CD4-positive, alpha-beta memory T cell (primary cell): ENCODE data around the gene IRS1. TPM values are rescaled to one million over a fixed set of nuclear protein-coding genes. Genes with fewer than 3 reads are reported as not detected.

ENCODE experiments used
- CTCF ChIA-PET: fragments of 350-600 bp; sonication (Branson Sonifier 250); formaldehyde crosslinking; loops from one replicate; lab custom pipeline; 2021; ENCODE audit warnings: inconsistent platforms; ENCODE audit not compliant: partially characterized antibody; lab: Charles Lee
- POLR2A ChIA-PET: fragments of 350-600 bp; sonication (Branson Sonifier 250); formaldehyde crosslinking; loops from one replicate; lab custom pipeline; 2021; ENCODE audit not compliant: partially characterized antibody; lab: Charles Lee
- DNase-seq, 5 donors: peaks; one replicate each; pipeline versions ENCODE4 v3.0.0 to v3.0.0-alpha.2; 2020 to 2022; ENCODE audit warnings: mixed read lengths in 1 of 5
- H3K27ac ChIP-seq: one replicate; pipeline ENCODE4 v1.7.0; 2013; ENCODE audit warnings: low read depth, low read length
- H3K27me3 ChIP-seq: 2 replicates; pipeline ENCODE4 v1.7.0; 2013; ENCODE audit warnings: mild to moderate bottlenecking, low read length, moderate library complexity; ENCODE audit not compliant: insufficient read depth
- H3K36me3 ChIP-seq: 2 replicates; pipeline ENCODE4 v1.7.0; 2013; ENCODE audit warnings: mild to moderate bottlenecking, low read length, moderate library complexity; ENCODE audit not compliant: insufficient read depth
- H3K4me1 ChIP-seq: 2 replicates; pipeline ENCODE4 v1.7.0; 2013; ENCODE audit warnings: mild to moderate bottlenecking, low read length, moderate library complexity; ENCODE audit not compliant: insufficient read depth
- H3K4me3 ChIP-seq, 2 donors: one replicate each; pipeline ENCODE4 v1.7.0; 2013; ENCODE audit warnings: low read length in 2 of 2, mild to moderate bottlenecking in 1 of 2
- H3K9me3 ChIP-seq, 2 donors: one replicate each; pipeline ENCODE4 v1.7.0; 2013; ENCODE audit warnings: low read length in 2 of 2, control low read depth in 1 of 2; ENCODE audit not compliant: control insufficient read depth in 1 of 2
- H3K27ac Mint-ChIP-seq, 7 donors: one replicate each; pipeline ENCODE4 v1.8.0; 2020 to 2021; ENCODE audit warnings: mixed read lengths in 7 of 7, mild to moderate bottlenecking in 6 of 7, inconsistent platforms in 3 of 7, moderate library complexity in 3 of 7
- H3K27me3 Mint-ChIP-seq, 2 donors: one replicate each; pipeline ENCODE4 v1.8.0; 2020 to 2021; ENCODE audit warnings: mixed read lengths in 2 of 2
- H3K36me3 Mint-ChIP-seq, 2 donors: one replicate each; pipeline ENCODE4 v1.8.0; 2020 to 2021; ENCODE audit warnings: mixed read lengths in 2 of 2, inconsistent platforms in 1 of 2, mild to moderate bottlenecking in 1 of 2
- H3K4me1 Mint-ChIP-seq, 4 donors: one replicate each; pipeline ENCODE4 v1.8.0; 2020 to 2021; ENCODE audit warnings: mixed read lengths in 4 of 4, mild to moderate bottlenecking in 1 of 4
- H3K4me3 Mint-ChIP-seq, 8 donors: one replicate each; pipeline ENCODE4 v1.8.0; 2020 to 2021; ENCODE audit warnings: mixed read lengths in 8 of 8, mild to moderate bottlenecking in 7 of 8, moderate library complexity in 6 of 8, inconsistent platforms in 3 of 8
- H3K9me3 Mint-ChIP-seq, 8 donors: one replicate each; pipeline ENCODE4 v1.8.0; 2020 to 2021; ENCODE audit warnings: mixed read lengths in 8 of 8, mild to moderate bottlenecking in 5 of 8, inconsistent platforms in 3 of 8, moderate library complexity in 1 of 8
- intact Hi-C: fragments of 100-400 bp; cut with micrococcal nuclease; formaldehyde crosslinking; loops from one replicate; pipeline ENCODE4 v1.15.1; 2023
- polyA plus RNA-seq, 2 donors: library from polyadenylated mRNA; unstranded; fragments of 300-500 nt; fragmentation: Illumina TruSeq; gene quantifications; one replicate each; pipeline ENCODE4 v1.2.3, GENCODE V29; 2021
- total RNA-seq, 2 experiments: library from RNA; stranded (reverse); gene quantifications; one replicate each; pipeline ENCODE4 v1.2.3, GENCODE V29; 2021

The IRS1 gene
- total and polyA plus RNA-seq, 4 experiments from 2014 or later, result 0.02 to 2.4 (median 1.1) TPM

DNA sequence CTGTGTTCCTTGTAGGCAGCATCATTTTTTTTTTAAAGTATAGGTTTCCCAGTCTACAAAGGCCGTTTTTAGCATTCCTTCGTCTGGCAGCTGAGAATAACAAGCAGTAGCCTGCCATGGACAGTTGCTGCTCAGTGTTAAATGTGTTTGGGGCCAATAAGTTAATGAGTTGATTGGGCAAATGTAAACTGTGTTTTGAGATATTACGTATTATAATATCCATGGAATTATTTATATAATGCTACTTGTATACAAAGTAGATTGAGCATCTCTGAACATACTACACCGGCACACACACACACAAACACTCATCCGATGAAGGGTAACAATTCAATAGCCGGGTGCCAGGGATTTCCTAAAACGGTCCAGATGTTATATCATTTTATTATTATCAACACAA is 97.2 kb downstream of the IRS1 start:
- Histone ChIP-seq H3K36me3 (no peaks in the 10 kb centered on the region), H3K27me3 (no peaks in the 10 kb centered on the region), H3K4me3 (no peak overlapping the region), H3K9me3 (no peaks in the 10 kb centered on the region), H3K4me1 (no peaks in the 10 kb centered on the region), H3K27ac (no peak overlapping the region)
- no peak for DNase-seq
- Mint-ChIP-seq H3K36me3 (no peaks in the 10 kb centered on the region), H3K9me3 (no peaks in the 10 kb centered on the region), H3K4me1 (no peaks in the 10 kb centered on the region), H3K27ac (no peak overlapping the region), H3K27me3 (peaks cover 3 to 7% of the 10 kb centered on the region in 2 donors), H3K4me3 (no peak overlapping the region)
- POLR2A ChIA-PET, result no interaction called here
- CTCF ChIA-PET, result no interaction called here
- intact Hi-C loops, result no loop called here

DNA sequence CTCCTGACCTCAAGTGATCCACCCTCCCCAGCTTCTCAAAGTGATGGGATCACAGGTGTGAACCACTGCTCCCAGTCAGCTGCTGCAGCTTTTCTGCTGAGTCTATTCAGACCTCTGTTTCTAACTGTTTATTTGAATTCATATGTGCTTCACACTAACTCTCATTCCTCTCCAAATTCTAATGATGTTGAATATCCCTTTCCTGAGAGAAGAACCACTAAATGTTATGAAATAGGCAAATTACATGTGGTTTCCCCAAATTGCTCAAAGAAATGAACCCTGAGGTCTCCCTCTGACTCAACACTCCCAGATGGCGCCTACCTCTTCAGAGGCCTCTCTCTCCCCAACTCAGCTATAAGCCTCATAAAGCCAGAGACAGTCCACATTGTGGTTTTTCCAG is 98.6 kb downstream of the IRS1 start:
- H3K4me1 ChIP-seq, result no peaks in the 10 kb centered on the region
- no peak overlapping the region for H3K4me3 Mint-ChIP-seq
- no peaks in the 10 kb centered on the region for H3K27me3 ChIP-seq
- H3K27ac Mint-ChIP-seq, result no peak overlapping the region
- intact Hi-C loops, result no loop called here
- no peaks in the 10 kb centered on the region for H3K36me3 ChIP-seq
- no peaks in the 10 kb centered on the region for H3K36me3 Mint-ChIP-seq
- no peak overlapping the region for H3K27ac ChIP-seq
- no peaks in the 10 kb centered on the region for H3K9me3 Mint-ChIP-seq
- ChIA-PET CTCF (interaction anchor here (0.7 kb wide), 1 partner anchor 98 kb away, joined by 3 read pairs; the partner anchor contains the start of gene IRS1), POLR2A (no interaction called here)
- H3K4me1 Mint-ChIP-seq, result no peaks in the 10 kb centered on the region
- no peak for DNase-seq
- H3K27me3 Mint-ChIP-seq, result peaks cover 3 to 7% of the 10 kb centered on the region in 2 donors
- H3K9me3 ChIP-seq, result no peaks in the 10 kb centered on the region
- no peak overlapping the region for H3K4me3 ChIP-seq

DNA sequence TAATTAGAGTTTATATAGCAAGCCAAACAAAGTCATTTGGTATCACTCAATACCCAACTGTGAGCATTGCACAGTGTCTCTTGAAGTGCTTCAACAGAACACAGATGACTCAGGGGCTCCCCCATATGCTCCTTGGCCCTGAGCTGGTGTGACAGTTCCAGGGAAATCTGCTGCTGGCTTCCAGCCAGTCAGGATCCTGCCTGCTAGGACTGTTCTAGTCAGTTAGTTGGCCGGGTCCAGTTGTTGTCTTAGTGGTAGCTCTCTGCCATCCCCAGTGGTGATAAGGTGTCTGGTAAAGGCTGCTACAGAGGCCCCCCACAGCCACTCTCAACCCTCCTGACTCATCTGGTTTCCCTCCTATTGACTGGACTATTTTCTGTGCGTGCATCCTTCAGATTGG is 100.3 kb downstream of the IRS1 start:
- Histone ChIP-seq H3K27me3 (no peaks in the 10 kb centered on the region), H3K27ac (no peak overlapping the region), H3K4me1 (no peaks in the 10 kb centered on the region), H3K36me3 (no peaks in the 10 kb centered on the region), H3K4me3 (no peak overlapping the region), H3K9me3 (no peaks in the 10 kb centered on the region)
- no peak overlapping the region for H3K4me3 Mint-ChIP-seq
- H3K27me3 Mint-ChIP-seq, result peaks cover 6 to 11% of the 10 kb centered on the region in 2 donors
- intact Hi-C loops, result no loop called here
- CTCF ChIA-PET, result no interaction called here
- no peaks in the 10 kb centered on the region for H3K9me3 Mint-ChIP-seq
- POLR2A ChIA-PET, result no interaction called here
- H3K4me1 Mint-ChIP-seq, result no peaks in the 10 kb centered on the region
- no peak for DNase-seq
- no peaks in the 10 kb centered on the region for H3K36me3 Mint-ChIP-seq
- H3K27ac Mint-ChIP-seq, result no peak overlapping the region

DNA sequence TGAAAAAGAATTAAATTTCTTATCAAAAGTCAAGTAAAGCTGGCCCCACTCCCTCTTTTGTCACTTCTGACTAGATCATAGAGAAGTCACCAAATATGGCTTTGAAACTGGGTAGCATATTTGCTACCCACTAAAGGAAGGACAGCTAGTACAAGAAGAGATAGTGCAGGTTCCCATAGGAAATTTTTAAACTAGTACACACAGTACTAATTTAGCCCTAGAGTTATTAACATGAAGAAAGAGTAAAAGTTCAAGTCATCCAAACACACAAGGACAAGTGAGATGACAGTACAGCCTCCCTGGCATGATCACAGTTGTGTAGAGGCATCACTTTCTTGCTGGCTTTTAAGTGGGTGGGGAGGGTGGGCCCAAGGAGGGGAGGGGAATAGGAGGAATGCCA is 100.9 kb downstream of the IRS1 start:
- intact Hi-C loops, result no loop called here
- ChIA-PET CTCF (no interaction called here), POLR2A (no interaction called here)
- Histone ChIP-seq H3K9me3 (no peaks in the 10 kb centered on the region), H3K4me1 (no peaks in the 10 kb centered on the region), H3K27ac (no peak overlapping the region), H3K27me3 (no peaks in the 10 kb centered on the region), H3K36me3 (no peaks in the 10 kb centered on the region), H3K4me3 (no peak overlapping the region)
- no peaks in the 10 kb centered on the region for H3K4me1 Mint-ChIP-seq
- no peak overlapping the region for H3K4me3 Mint-ChIP-seq
- H3K9me3 Mint-ChIP-seq, result no peaks in the 10 kb centered on the region
- DNase-seq, result no peak
- peaks cover 6 to 12% of the 10 kb centered on the region in 2 donors for H3K27me3 Mint-ChIP-seq
- no peaks in the 10 kb centered on the region for H3K36me3 Mint-ChIP-seq
- no peak overlapping the region for H3K27ac Mint-ChIP-seq

DNA sequence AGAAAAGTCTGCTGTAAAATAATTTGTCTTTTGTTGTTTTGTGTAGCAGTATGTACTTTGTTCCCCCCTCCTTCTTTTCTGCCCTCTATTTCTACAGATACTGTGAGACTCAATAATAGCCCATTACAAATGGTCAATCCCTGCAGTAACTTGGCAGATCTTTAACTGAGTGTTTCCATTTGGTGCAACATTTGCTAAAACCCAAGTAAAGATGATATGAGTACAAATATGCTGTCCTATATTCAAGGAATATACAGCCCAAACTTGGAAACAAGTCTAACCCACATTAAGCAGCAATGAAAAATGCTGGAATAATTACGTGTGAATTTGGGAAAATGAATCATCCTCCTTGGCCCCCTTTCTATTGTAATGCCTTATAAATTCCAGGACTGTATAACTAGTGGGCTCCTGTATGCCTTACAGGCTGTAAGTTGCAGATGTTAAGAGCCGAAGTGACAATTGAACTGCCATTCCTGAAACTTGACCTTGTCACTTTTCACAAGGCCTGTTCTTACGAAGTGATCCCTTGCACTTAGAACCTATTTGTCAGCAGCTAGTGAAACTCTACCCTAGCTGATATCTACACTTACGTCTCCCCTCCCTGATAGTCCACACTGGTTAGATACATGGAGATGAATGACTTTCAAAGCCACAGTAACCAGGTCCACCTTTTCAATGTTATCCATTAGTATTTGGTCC is 104.9 kb downstream of the IRS1 start:
- DNase-seq, result no peak
- Histone ChIP-seq H3K36me3 (no peaks in the 10 kb centered on the region), H3K27ac (no peak overlapping the region), H3K9me3 (no peaks in the 10 kb centered on the region), H3K4me3 (no peak overlapping the region), H3K27me3 (no peaks in the 10 kb centered on the region), H3K4me1 (peaks cover 6% of the 10 kb centered on the region)
- Mint-ChIP-seq H3K27me3 (peaks cover 6 to 14% of the 10 kb centered on the region in 2 donors), H3K9me3 (peaks cover 0 to 2% (median 0%) of the 10 kb centered on the region in 8 donors), H3K36me3 (no peaks in the 10 kb centered on the region), H3K4me3 (no peak overlapping the region), H3K27ac (no peak overlapping the region), H3K4me1 (peaks cover 2 to 6% (median 5%) of the 10 kb centered on the region in 4 donors)
- ChIA-PET CTCF (interaction anchor here (1.1 kb wide), 1 partner anchor 108 kb away, joined by 3 read pairs; no protein-coding TSS in a partner anchor), POLR2A (no interaction called here)
- intact Hi-C loops, result no loop called here

DNA sequence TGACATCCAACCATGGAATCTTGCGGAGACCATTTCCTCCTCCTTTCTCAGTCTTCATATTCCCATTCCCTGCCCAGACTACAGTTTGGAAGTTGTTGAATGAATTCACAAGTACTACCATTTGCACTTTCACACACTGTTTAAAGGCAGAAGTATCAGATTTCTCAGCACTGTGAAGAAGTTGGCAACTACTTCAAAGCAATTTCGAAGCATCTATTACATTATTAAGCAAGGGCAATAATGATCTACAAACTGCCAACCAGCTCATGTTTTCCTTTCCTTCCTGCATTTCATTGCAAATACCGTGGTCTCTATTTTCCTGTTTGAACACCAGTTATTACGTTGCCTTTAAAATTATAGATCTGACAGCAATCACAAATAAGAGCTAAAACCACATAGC is 105.5 kb downstream of the IRS1 start:
- POLR2A ChIA-PET, result no interaction called here
- Histone ChIP-seq H3K27ac (no peak overlapping the region), H3K4me1 (peaks cover 6% of the 10 kb centered on the region), H3K9me3 (no peaks in the 10 kb centered on the region), H3K36me3 (no peaks in the 10 kb centered on the region), H3K4me3 (no peak overlapping the region), H3K27me3 (no peaks in the 10 kb centered on the region)
- Mint-ChIP-seq H3K36me3 (no peaks in the 10 kb centered on the region), H3K4me1 (peaks cover 2 to 6% (median 5%) of the 10 kb centered on the region in 4 donors), H3K9me3 (peaks cover 0 to 2% (median 0%) of the 10 kb centered on the region in 8 donors), H3K4me3 (no peak overlapping the region), H3K27ac (no peak overlapping the region), H3K27me3 (peaks cover 7 to 14% of the 10 kb centered on the region in 2 donors)
- CTCF ChIA-PET, result interaction anchor here (1.1 kb wide), 1 partner anchor 109 kb away, joined by 3 read pairs; no protein-coding TSS in a partner anchor
- DNase-seq, result no peak
- intact Hi-C loops, result no loop called here

DNA sequence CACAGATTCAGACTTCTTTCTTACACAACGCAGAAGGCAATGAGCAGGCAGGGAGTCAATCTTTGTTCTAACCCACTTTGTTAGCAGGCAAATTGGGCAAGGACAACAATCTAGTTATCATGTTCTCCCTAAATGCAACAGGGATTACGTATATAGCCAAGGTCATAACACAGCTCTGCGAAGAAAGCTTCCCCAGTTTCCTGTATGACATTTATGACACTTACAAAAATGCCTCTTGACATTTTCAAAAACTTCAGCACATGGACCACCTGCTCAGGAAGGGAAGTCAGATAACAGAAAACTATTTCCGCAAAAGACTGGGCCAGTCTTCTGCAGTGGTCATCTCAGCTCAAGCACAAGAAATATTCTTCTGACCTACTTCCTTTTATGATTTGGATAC is 106.1 kb downstream of the IRS1 start:
- Mint-ChIP-seq H3K4me3 (no peak overlapping the region), H3K9me3 (peaks cover 0 to 2% (median 0%) of the 10 kb centered on the region in 8 donors), H3K36me3 (no peaks in the 10 kb centered on the region), H3K4me1 (peaks cover 2 to 6% (median 5%) of the 10 kb centered on the region in 4 donors), H3K27ac (no peak overlapping the region), H3K27me3 (peaks cover 9 to 17% of the 10 kb centered on the region in 2 donors)
- no peaks in the 10 kb centered on the region for H3K36me3 ChIP-seq
- ChIA-PET CTCF (interaction anchor here (1.1 kb wide), 1 partner anchor 109 kb away, joined by 3 read pairs; no protein-coding TSS in a partner anchor), POLR2A (no interaction called here)
- H3K9me3 ChIP-seq, result no peaks in the 10 kb centered on the region
- DNase-seq, result no peak
- H3K27me3 ChIP-seq, result no peaks in the 10 kb centered on the region
- no peak overlapping the region for H3K4me3 ChIP-seq
- H3K4me1 ChIP-seq, result peaks cover 6% of the 10 kb centered on the region
- intact Hi-C loops, result no loop called here
- no peak overlapping the region for H3K27ac ChIP-seq
